Measurements from ENCODE around the gene GLI2.

The GLI2 gene

DNA sequence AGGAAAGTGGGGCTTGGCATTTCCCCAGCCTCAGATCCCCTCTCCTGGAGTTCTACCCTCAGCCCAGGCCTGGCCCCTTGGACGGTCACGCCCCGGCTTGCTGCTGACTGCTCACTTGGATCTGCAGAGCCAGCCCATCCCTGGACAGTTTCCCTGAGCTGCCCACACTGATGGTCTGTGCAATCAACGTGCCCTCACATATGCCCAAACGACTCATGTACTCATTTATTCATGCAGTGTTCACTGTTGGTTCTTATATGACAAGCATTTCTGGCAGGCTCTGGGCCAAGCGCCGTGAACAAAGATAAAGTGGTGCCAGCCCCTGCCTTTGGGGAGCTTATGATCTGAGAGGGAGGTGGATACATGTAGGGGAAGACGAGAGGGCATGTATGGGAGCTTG, 20.3 kb upstream of the GLI2 start:
- DNase-seq: no peak

DNA sequence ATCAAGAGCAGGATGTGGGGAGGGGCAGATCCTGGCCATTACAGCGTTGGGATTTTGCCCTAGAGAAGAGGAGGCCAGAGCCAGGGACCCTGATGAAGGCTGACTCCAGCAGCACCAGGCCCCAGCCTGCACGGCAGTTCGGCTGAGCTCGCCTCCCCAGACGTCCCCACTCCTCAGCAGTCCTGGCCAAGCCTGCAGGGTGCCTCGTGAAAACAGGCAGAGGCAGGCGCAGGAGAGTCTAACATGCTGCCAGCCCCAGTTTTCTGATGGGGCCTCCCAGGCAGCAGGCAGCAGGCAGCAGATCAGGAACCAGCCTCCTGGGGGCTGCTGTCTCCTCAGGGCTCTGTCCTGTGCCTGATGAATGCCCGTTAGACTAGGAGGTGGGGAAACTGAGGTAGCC, 19.7 kb upstream of the GLI2 start:
- no peak for DNase-seq

DNA sequence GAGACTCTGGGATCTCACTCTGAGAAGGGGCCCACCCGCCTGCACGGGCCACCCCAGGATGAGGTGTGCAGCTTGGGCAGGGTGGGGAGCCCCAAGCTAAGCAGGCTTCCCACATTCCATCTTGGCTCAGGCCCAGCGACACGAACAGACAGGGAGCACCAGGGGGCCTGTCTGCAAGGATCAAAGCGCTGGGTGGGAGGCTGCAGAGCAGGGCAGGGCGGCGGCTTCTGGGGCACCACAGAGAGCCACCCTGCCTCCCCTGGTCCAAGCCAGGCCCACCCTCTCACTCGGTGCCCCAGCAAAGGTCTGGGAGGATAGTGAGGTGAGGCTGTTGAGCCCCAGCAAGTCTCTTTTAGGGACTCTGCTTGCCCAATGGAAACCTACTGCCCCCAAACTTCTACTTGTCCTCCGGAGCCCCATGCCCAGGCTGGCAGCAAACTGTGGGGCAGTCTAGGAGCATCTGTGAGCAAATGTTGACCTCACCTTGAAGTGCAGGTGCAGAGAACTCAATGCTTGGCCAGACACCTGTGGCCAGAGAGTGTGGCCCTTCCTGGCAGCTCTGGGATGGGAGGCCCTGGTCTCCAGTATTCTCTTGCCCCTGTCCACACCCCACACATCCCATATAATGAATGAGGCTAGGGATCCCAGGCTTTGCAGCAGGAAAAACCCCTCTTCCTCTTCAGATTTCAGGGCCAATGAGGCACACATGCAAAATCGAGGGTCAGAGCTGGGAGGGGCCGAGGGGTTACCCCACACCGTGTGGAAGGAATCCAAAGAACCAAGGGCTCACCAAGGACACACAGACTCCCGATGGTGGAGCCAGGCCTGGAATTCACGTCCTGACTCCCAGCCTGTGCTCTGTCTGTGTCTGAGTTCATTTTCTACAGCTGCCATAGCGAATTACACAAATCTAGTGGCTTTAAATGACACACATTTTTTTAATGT, 18.8 kb upstream of the GLI2 start:
- no peak for DNase-seq

DNA sequence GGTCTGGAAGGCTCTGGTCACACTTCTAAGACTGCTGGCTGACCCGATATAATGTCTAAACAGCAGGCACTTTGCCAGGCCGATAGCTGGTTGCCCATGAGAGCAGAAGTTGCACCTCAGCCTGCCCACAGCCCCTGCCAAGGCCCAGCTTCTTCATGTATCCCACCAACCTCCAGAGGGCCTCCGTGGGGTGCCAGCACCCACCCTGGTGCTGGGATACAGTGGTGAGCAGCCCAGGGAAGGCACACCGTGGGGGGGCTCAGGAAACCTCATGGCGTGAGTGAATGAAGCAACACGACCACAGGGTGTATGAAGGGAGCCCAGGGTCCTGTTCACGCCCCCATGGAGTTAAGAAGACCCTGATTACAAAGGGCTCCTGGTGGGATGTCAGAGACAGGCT, 16.2 kb upstream of the GLI2 start:
- no peak for DNase-seq

DNA sequence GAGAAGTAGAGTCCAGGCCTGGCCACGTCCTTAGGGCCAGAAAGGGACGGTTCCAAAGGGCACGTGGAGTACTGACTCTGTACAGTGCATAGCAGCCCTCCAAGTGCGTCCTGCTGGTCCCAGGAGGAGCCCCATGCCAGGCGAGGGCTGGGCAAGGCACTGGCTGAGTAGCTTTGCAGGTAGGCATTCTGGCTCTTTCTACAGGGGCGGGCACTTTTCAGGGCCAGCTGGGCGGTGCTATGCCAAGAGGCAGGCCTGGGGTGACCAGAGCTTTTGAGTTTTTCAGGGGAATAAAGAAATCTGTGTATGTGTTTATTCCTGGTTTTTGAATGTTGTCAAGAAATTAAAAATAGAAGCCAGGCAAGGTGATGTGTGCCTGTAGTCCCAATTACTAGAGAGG, 15.4 kb upstream of the GLI2 start:
- no peak for DNase-seq

DNA sequence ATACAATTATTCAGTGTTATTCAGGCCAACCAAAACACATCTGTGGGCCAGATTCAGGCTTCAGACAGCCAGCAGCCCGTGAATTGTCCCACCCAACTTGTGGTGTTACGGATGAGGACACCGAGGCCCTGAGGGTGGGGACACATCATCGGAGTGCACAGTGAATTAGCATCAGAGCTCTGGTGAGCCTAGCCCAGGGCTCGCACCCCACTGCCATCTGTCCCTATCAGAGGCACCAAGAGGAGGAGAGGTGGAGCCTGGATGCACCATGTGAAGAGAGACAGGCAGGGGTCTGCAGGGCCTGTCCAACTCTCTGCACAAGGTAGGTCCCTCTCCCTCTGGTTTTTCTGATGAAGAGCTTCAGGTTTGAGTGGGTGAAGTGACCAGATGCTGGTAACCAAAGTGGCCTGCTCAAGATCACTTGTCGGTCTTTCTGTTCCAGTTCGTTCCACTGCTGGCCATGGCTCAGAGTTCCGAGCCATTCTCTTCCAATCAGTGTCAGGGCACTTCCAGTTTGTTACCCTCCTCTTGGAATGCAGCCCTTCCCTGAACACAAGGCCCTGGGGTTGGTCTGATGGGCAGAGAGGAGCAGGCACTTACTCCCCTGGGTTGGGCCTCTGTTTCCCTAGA, 14.8 kb upstream of the GLI2 start:
- DNase-seq: no peak

DNA sequence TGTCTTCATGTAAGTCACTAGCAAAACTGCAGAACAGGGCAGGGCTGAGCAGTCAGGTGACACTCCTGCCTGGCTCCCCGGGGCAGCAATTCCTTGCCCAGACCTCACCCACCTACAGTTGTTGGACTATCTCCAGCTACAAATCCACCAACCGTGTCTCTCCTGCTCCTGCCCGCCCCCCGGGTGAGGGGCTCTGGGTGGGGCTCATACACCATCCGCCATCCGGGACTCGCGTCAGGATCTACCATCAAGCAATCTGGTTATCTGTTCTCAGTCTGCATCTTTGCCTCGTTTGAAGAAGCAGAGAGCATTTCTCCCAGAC, 13.5 kb upstream of the GLI2 start:
- no peak for DNase-seq

DNA sequence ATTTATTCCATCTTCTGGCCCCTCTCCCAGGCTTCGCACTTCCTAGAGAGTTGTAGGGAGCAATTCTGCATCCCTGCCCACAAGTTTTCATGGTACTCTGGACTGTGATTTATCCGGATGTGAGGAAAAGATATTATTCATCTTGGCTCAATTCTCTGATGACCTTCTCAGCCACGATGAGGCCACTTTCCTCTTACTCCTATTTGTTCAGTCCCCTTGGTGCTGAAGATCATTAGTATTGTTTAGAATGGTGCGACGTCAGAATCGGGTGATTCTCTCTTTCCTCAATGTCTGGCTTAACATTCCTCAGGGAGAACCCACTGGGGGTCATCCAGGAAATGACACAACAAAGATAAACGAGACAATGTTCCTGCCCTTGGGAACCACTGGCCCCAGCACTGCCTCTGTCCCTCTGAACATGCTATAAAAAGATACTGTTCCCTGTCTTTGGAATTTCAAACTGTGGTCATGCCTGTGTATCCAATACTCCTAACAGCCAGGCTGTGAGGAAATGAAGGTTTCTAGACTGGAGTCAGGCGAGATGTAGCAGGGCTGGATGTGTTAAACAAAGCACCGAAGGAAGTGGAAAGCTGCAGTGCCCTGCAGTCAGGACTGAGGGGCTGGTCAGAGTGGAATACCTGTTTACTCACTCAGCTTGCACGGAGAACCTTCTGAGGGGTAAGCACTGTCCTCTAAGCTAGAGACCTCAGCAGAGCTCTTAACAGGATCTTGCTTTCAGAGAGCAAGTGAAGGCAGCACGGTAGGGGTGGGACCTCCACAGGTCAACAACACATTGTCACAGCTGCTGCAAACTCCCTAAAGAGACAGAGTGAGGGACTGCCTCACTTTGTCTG, 12.9 kb upstream of the GLI2 start:
- DNase-seq: no peak

DNA sequence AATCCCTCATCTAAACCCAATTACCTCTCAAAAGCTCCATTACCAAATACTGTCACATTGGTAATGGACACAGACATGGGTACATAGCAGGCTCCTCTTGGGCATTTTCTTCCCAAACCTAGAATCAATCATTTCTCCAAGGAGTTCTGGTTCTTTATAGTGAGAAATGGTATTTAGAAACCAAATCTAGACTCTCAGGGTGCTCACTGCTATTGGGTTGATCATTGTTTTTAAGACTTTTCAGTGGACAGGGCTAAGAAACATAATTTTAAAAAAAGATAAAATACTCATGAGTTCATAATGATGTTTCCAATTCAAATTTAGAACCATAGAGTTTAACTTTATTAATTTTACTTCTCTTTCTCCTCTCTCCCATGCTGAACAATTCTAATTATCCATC, 9.4 kb upstream of the GLI2 start:
- no peak for DNase-seq

DNA sequence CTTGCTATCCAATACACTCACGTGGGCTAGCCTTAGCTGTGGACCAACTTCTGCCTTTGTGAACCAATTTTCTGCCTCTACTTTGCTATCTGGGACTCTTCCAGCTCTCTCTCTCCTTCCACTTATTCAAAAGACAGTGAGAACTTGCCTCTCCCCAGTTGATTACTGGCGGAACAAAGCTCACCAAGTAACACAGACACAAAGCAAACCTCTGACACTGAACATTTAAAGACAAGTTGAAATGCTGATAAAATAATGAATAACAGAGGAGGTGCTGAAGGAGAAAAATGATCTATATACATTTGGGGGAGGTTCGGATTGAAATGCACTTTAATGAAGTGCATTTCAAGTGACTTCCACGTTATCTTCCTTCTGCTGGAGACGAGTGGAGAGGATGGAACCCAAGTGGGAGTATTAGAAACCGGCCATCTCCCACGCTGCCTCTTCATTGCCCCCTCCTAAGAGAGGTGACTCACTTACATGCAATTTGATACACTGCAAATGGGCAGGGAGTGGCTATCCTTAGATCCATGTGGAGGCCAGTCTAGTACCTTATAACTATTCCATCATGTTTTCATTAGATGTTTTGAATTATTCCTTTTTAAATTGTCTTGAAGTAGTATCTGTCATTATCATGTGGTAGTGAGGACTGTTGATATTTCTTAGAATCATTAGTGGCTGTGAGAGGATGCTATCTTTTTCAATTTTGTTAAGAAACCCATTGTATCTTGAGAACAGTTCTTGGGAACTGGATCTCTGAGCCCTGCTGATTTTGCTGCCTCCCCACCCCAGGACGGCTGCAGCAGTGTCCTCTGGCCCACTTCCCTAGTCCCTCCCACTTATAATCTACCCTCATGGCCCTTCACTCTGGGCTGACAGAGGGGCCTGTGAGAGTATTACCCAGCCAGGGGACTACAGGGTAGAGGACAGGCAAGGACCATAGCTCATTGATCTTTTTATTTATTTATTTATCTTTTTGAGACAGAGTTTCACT, 6.0 kb upstream of the GLI2 start:
- no peak for DNase-seq

DNA sequence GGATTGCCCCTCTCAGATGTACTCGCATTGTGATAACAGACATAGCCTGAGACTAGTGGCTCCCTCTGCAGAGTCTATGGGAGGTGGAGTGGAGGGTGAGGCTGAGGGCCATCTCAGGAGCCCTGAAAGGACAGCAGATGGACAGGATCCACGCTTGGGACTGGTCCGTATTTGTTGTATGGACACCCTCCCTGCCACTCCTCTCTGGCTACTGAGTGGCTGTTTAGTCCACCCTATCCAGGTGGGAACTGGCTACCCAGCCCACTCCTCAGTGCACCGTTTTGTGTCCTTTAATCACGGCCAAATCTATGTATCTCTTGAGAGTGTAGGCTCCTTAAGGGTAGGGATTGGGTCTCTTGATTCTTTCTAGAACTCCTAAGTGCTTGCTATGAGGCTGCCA, 4.5 kb upstream of the GLI2 start:
- DNase-seq: no peak

DNA sequence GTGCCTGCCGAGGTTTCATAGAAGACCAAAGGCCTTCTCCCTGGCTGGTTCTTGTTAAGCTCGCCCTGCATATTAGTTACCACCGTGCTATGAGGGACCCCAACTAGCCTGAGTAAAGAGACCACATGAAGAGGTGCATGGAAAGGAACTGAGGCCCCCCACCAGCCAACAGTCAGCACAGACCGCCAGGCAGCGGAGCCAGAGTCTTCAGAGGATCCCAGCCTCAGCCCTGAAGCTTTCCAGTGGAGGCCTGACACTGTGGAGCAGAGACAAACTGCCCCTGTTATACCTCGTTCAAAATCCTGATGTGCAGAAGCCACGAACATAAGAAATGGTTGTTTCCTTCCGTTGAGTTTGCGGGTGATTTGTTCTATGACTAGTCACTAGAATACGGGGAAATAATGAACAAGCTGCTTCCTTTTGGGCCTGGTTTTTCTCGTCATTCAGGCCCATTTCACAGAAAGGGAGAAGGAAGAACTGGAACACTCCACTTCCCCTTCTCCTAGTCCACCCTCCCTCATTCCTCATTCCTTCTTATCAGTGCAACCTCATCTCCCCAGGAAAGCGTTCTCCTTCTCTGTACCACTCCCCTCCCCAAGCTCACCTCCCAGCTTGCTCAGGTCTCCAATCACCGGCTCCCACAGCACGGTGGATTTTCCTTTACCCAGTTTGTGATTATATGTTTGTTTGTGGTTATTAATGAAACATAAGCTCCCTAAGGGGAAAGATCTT, 3.0 kb upstream of the GLI2 start:
- DNase-seq: no peak

DNA sequence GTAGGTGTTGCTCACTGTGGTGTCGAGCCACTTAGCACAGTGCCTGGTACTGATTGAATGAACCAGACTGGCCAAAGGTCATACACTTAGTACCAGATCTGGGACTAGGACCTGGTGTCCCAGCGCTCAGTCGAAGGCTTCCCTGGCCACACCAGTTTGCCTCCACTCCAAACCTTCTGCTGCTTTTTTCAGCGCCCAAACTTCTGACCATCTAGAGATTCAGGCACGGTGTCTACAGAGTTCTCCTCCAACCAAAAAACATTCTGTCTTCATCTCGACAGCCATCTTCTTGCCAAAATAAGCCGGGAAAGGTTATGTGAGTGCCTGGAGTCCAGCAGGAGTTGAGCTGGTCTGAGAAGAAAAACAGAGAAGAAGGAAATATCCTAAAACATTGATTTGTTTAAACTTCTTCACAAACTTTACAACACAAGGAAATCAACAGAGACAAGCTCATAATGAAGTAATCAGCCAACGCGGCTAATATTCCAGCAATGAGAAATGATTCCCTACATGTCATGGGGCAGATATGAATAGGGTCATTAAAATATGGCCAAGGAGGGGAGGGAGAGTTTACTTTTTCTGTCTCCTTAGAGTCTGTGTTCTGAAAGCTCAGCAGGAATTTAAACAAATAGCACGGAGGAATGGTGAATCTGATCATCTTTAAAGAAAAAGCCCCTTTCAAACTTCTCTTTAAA, 2.3 kb upstream of the GLI2 start:
- DNase-seq: no peak

DNA sequence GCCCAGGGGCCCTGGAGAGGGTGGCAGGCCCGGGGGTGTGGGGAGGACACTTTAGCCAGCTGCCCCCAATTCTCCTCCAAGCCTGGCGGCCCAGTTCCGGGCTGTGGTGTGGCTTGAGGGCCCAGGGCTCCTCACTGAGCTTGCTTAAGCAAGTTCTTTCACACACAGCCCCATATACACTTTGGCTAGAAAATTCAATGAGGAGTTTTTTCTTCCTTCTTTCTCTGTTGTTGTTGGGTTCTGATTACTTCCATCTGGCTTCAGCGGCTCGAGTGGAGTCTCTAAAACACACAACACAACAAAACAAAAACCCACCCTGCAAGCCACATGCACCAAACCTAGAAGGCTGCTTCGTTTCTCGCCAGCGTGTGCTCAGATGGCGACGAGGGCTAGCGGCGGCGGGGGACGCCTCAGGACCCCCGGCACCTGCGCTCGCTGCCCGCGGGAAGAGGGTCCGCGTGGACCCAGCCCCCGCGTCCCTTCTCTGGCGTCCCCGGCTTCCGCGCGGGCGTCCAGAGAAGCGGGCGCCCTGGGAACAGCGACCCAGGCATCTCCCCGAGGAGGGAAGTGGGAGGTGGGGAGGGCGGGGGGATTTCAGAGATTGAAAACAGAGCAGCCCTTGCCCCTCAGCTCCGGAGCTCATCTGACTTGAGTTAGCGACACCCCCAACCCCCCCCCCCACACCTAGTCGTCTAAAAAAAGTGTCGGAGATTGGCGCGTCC, 577 bp upstream of the GLI2 start:
- DNase-seq: no peak

DNA sequence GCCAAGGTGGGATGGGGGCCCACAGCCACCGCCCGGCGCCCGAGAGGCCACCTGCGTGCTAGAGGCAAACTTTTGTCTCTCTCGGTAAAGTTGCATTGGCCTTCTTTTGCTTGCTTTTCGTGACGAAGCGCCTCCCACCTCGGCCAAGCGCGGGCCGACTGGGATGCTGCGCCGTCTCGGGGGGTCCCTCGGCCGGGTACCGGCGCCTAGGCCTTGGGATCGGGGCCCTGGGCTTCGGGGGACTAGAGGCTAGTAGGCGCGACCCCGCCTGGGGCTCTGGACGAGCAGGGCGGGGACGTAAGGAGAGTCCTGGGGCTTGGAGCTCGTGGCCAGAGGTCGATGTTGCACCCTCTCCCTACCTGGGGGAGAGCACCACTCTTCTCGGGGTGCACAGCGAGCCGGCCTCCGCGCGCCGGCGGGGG, 545 bp downstream of the GLI2 start:
- no peak for DNase-seq

DNA sequence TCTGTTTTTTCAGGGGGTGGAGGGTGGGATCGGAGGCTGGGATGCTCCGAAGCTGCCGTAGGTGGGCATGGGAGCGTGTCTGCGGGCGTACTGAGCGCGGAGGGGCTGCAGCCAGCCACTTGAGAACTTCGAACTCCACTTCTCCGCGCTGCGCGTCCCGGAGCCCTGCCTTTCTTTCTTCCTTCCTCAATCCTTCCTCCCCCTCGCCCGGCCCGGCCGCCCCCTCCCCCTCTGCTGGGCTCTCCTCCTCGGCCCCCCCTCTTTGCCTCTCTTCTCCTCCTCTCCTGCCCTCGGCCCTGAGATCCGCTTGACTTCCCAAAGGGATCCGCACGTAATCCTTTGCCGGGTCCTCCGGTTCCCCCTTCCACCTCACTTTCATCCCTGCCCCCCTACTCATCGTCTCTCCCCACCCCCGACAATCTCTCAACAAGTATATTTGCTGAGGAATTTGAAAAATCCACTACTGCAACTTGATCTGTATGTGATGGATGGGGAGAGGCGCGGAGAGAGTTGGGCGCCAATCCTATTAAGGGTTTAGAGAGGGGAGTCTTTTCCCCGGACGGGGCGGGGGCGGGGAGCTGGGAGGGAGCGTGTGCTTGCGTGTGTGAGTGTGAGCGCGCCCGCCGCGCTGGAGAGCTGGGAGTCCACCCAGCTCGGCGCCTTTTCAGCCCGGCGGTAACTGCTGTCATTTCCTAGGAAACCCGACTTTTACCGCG, 1.1 kb downstream of the GLI2 start:
- no peak for DNase-seq

DNA sequence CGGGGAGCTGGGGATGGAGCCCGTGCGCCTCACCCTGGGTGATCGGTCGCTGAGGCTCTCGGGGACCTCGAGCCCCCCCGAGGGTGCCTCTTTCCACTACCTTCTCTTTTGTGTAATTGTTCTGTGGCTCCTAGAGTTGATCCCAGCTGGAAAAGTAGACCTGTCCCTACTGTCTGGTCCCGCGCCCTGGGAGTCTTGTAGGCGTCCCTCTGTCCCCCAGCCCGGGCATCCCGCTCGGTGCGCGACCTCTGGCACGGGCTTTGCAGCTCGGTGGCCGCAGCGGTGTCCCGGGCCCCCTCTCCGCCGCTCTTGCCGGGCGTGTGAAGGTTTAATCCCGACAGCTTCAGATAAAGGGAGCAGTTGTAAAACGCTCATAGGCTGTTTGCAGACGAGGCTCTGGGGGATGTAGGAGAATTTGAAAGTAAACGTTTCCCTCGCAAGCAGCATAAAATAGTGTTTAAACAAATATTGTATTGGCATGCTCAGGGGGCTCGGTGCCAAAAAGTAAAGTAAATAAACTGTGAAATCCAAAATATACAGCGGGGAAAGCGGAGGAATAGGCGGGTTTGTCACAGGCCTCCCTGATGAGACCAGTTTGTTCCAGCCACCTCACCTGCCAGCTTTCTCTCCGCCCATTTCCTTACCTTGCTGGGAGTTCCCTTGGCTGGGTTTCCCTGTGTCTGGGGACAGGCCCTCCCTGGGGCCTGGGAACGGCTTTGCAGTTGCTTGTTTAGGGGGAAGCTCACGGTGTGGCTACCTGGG, 1.9 kb downstream of the GLI2 start:
- no peak for DNase-seq

DNA sequence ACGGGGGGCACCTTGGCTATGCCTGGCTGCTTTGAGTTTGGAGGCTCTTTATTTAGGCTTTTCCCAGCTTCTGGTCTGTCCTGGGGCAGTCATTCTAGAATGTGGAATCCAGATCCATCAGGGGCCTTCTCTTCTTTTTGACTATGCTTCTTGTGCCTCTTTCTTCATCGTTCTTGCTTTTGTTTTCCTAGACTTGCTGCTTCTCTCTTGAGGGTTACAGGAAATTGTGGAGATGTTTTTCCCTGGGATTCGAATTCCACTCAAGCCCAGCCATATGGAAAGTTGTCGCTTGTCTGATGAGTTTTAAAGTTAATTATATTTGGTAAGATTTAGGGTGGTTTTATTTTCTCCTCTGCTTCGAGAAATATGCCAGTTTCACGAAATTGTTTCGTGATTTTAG, 2.4 kb downstream of the GLI2 start:
- DNase-seq: no peak

Measured in NCI-H2107 (cell line).